ENCODE measurements around the gene B4GALT6.

B4GALT6 gene

DNA sequence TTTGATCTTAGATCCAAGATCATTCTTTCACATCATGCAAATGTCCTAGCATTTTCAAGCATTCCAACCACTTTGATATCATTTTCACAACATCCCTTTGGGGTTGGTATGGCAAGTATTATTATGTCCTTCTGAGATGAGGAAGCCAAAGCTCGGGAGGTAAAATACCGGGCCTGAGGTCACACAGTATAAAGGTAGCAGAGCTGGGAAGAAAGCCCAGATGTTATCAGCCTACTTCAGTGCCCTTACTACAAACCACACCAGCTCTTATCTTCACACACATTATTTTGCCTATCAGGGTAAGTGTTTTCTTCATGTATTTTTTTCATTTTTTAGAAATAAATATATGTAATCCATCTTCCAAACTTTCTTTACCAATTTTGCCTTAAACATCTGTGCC lies 4.2 kb upstream of the B4GALT6 start:
- DNase-seq (ENCODE audit: low spot score), result no peak

DNA sequence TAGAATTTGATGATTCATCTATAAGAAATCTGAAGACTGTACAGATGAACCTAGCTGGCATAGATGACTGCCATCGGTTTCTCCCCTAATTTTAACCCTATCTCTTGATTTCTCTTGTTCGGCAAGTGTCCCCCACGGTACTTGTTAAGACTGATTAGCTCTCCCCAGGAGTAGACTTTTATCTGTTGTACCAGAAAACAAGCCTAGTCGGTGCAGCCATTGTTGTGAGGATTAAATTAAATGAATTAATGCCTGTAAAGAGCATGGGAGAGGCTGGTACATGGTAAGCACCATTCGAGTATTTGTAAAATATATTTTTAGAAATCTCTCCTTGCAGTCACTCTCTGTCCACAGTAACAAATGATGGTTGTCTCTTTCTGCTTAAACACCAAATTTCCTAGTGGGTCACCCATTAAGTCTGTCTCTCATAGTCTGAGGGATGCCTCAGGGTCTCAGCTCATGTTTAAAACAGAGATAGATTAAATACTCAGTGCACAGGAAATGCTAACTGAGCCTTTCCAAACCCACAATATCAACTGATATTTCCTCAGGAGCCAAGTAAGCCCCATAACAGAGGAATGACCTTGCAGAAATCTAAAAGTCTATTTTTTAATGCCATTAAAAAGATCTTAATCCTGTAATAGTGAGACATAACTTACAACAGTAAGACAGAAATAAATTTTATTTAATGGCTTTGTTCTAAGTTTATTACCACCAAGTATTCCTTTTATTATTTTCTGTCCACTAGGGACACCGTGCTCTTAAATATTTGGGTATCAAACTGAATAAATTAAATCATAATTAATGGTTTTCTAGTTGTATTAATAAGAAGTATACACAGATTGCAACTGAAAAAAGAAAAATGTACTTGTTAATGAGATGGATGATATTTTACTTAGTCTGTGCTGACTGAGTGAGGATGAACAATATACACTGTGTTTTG lies 2.9 kb upstream of the B4GALT6 start:
- no peak for DNase-seq (ENCODE audit: low spot score)

DNA sequence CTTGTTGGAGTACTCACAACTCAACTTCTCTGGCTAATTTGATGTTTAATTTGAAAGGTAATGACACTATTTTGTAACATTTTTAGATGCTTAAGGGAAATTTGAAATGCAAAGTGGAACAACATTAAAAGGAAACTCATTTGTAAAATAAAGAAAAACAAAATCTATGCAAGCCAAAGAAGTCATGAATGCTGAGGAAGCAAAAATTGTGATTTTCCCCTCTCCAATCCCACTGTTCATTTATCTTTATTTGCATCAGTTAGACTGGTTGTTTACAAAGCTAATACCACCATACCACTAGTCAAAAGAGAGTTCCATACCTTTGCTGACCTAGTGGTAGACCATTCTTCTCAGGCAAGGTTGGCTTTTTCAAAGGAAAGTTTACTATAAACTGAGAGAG lies 2.2 kb upstream of the B4GALT6 start:
- no peak for DNase-seq (ENCODE audit: low spot score)

DNA sequence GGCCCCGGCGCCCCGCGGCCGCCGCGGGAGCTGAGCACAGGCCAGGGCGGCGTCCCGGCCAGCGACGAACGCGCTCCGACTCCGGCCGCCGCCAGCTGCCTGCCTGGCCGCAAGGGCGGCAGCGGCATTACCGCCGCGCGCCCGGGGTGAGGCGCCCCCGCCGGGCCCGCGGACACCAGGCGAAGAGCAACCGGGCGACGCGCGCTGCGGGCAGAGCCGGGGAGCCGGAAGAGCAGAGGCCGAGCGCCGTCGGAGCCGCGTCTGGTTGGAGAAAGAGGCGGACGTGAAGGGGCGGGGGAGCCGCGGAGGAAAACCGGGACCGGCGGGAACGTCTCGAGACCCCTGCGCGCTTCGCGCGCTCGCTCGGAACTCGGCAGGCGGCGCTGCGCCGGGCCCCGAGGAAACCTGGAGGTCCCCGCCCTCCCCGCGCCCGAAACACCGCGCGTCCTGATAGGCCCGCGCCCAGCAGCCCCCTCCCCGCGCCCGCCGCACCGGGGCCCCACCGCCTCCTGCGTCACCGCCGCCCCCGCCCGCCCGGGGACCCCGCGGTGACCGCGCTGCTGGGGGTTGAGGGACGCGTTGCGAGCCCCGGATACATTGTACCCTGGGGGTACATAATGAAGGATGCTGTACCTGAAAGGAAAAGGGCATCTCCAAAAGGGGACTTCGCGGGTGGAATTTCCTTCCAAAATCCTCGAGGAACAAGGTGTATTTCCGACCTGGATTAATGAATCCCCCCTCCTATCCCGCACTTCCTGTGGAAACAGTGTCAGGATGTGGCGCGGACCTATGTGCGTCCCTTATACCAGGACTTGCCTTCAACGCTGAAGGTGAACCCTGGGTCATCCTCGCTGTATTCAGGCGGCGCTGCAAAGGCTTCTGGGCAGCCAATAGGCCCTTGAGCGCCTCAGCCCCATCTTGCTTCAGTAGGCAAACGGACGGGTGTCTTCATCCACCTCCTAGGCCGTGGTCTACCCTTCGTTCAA lies 1.0 kb upstream of the B4GALT6 start:
- DNase-seq (ENCODE audit: low spot score), result peak; percentile 46

DNA sequence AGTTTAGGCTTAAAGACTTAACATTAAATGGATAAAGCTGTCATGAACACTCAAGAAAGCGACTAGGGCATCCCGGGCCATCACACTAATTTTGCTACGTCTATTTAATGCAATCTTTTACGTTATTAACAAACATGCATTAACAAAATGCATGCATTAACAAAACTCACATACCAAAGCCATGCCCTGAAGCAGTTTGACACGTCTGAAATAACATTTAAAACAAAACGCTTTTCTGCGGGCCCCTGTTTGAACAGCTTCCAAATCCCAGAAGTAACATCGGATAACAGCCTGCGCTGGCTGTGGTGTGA lies 458 bp downstream of the B4GALT6 start:
- DNase-seq (ENCODE audit: low spot score), result no peak

DNA sequence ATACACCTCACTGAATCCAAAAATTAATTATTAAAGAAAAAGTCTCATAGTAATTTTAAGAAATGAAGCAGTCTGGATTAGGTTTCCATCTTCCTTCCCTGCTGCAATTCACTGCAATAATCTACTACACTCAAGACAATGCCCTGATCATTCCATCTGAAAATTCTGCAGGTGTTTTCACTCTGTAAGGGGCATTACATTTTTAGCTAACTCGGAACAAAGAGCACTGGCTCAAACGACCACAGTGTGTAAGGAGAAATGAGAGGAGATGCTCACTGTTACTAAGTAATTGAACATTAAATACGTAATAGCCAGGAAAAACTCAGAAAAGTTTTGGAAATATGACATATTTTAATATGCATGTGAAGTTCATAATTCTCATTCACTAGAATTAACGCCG lies 1.3 kb downstream of the B4GALT6 start:
- no peak for DNase-seq (ENCODE audit: low spot score)

DNA sequence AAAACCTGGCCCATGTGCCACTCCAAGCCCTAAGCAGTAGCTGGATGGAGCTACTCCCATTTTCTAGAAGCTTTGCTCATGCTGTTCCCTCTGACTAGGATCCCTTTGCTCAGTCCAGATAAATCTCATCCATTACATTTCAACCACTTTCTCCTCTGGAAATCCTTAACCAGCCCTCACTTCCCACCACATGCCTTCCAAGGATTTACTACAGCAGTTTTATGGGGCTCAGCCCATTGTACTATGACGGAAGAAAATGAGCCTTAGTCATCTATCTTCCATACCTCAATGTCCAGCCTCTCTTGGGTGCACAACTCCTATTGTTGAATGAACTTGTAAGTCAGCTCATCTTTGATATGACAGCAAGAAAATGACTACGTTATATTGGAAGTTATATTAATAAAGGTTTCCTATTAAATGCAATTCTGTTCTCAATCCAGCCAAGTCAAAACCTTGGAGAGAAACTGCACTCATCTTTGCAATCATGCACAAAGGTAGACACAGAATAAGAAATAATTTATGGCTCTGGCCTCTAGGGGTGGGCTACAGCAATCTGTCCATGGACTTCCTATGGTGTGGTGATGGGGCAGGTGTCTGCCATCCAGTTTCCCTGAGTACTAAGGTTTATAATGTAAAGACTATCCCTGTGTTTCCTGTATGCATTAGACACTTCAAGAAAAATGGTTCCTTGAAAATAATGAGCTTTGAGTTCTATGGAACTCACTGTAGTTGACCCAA lies 3.4 kb downstream of the B4GALT6 start:
- peak; percentile 62 for DNase-seq (ENCODE audit: low spot score)

DNA sequence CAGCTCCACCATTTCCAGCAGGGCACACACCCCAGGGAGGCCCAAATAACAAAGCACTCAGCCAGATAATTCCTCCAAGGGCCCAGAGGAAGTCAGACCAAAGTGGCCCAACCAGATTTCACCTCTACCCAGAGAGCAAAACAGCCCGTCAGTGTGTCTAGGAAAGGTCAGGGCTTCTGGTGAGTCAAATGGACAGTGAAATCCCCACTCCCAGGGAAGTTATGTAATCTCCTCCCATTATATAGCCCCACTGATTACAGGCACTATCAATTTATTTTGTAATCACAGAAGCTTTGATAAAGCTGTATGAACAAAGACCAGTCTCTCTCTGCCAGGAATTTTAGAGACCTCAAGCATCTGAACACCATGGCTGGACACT lies 4.0 kb downstream of the B4GALT6 start:
- peak; percentile 39 for DNase-seq (ENCODE audit: low spot score)

DNA sequence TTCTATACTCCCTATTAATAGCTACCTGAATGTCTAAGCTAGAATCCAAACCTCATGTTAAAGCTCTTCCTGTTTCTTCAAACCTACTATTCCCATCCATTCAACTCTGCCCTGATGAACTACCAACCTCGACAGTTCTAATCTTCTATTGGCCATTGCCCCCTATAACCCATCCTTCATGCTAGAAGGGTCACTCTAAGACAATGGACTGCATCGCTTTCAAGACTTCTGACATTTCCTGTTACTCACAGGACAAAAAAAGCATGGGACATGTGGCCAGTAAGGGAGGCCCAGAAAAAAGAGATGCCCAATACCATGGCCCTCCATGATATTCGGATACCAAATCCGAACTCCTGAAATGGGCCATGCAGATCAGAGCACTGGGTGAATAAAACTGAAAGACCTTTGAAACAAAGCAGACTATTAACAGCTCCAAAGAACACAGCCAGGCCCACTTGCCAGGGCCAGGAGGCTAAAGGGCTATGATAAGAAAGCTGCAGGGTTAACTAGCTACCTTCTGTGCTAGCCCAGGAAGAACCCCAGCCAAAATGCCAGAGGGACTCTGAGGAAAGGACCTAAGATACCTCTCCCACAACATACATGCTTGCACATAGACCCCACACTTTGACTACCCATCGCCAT lies 4.5 kb downstream of the B4GALT6 start:
- DNase-seq (ENCODE audit: low spot score), result peak; percentile 72

DNA sequence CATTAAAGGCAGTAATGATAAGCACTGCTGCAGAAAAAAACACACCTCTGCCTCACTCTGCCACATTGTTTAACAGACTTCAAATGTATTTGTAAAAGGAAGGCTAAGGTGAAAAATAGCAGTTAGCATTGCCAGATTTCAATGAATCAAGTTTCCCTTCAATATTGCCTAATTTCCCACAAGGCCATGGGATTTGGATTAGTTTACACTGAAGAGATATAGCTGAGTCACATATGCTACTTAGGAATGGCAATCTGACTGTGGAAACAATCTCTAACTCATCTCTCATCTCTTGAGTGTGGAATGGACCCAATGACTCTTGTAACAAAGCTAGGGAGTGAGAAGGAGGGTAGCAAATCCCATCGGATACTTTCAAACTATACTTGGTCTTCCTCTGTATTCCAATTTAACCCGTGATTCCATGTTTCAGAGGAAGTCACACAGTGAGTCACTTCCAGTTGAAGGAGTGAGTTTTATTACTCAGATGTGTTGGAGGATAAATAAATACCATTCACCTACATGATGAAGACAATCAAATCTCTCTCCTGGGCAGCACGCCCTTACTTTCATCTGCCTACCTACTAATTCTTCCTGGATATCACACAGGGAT lies 5.1 kb downstream of the B4GALT6 start:
- peak; percentile 81 for DNase-seq (ENCODE audit: low spot score)

DNA sequence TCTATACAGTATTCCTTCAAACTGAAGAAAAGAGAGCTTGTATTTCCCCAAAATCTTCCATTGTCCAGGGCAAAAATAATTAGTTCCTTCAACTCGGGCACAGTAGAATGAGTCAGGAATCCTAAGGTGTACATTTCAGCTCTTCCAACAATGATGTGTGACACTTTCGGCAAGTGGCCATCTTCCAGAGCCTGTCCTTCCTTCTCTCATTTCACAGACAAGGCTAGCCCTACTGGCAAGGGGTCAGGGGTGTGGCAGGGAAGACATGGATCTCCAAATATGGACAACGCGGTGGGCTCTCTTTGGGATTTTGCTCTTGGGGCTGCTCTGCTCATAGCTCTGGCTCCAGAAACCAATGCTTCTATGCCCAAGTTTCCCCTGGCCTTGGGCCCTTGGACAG lies 6.0 kb downstream of the B4GALT6 start:
- DNase-seq (ENCODE audit: low spot score), result no peak

DNA sequence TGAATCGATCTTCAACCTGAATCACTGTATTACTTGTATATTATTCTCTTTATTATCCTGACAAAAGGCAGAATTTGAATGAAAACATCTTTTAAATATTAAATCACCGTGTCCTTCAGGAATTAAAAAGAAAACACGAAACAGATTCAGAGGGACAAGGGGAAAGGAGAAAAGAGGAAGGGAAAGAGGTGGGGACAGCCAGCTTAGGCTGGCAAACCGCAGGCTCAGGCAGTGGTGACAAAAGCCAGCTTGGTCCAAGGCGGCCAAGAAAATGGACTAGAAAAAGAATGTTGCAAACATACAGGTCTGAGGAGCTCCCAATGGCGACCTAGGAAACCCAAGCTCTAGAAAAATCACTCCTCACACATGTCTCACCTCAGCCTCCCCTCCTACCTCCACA lies 6.8 kb downstream of the B4GALT6 start:
- DNase-seq (ENCODE audit: low spot score), result no peak

DNA sequence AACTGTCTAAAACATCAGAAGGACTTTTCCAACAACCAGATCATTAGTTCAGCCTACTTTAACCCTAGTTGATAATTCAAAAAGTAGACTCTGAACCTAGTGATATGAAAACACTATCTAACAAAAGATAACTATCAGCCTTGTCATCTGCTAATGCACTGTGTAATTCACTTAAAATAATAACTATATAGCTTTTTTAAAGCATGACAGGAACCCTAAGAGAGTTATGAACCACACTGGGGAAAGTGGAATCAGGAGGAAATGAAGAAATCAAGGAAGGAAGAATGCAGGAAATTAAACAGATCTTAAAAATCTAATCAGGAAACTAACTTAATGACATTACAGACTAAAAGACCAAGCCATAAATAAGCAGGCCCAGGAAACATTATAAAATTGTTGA lies 9.0 kb downstream of the B4GALT6 start:
- no peak for DNase-seq (ENCODE audit: low spot score)

DNA sequence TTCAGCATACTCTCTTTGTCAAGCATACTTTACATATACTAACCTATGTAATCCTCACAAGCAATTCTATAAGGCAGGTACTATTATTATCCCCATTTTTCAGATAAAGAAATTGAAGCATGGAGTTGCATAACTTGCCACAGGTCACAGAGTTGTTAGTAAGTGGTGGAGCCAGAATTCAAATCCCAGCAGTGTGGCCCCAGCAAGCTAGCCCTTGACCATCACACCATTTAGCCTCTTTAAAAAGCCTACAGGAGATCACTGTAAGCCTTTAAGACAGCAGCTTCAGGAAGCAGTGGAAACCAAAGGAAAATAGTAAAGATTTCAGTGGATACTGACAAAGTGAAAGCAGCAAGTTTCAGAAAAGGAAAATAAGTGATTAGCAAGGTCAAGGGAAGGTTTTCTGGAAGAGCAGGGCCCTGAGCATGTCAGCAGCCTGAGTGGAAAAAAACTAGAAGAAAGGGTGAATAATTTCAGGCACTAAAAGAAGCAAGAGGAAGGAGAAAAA lies 11.7 kb downstream of the B4GALT6 start:
- DNase-seq (ENCODE audit: low spot score), result no peak

DNA sequence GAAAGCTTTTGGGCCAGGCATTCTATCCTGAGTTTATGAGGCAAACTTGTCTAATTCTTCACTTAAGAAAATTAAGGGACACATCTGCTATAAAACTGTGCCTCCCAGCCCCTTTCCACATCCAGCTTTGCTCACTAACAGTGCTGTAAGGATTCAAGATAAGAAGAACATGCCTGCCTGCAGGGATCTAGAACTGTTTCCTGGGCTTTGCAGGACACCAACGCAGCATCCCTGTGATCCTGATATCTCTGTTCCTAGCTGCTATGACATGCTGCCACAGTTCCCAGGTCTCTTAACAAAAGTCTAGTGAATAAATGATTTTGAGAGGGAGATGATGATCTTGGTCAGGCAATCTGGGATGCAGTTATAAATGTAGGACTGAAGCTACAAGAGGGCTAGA lies 12.4 kb downstream of the B4GALT6 start:
- DNase-seq (ENCODE audit: low spot score), result no peak

DNA sequence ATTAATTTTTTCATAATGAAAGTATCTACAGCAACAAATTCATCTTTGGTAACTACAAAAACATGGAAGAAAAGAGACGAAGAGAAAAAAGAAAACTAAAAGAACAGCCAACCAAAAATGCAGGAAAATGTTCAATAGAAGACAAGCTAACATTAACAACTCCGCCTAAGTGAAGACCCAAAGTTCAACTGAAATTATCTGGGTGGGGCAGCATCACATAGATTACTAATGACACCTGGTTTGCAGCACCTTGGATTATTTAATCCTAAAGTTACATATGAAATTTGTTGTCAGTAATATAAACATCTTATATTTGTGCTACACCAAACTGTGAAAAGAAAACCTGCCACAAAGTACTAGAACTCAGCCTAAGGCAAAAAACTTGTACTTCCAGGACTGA lies 14.8 kb downstream of the B4GALT6 start:
- no peak for DNase-seq (ENCODE audit: low spot score)

DNA sequence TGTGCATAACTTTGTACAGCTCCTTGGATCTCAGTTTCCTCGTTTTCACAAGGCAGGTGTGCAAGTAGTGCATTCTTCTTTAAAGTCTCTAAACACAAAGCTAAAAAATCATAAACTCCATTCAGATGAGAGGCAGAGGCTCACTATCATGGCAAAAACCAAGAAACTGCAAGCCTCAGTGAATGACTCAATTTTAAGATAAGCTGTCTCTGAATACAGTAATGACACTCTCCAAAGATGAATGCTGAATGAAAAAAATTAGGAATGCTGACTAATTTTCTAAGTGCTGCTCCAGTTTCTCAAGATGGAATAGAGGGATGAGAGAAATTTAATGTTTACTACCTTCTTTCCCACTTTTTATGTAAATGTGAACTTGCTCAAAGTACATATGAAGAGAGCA lies 17.2 kb downstream of the B4GALT6 start:
- DNase-seq (ENCODE audit: low spot score), result no peak

DNA sequence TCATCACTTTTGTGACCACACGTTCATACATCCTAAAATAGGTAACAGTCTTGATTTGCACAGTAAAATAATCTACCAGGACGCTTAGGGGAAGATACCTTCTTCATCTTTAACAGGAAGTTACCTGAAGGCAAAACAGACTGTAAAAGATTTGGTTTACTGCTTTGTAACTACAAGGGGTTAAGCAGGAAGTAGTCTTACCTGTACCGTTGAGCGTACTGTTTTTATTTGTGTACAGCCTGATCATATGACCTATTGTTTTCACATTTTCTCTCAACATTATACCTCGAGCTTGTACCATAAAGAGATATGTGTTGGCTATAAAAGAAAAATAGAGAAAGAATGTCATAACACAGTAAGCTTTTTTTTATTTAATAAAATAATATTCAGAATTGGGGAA lies 18.3 kb downstream of the B4GALT6 start:
- DNase-seq (ENCODE audit: low spot score), result no peak

DNA sequence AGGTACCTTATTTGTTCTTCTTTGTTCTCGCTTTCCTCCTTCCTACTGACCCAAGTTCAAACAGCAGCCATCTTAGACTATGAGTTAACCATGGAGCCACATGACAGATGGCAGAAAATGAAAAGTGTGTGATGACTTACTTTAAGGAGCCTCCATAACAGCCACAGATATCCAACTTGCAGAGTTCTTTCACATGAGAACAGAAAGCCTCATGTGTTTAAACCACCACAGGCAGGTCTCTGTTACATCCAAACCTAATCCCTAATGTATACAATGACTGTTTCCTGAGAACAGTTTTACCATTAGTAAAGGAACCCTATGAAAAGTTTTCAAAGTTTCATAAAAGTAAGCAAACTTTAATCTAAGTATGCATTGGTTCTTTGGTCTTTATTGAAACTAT lies 20.3 kb downstream of the B4GALT6 start:
- no peak for DNase-seq (ENCODE audit: low spot score)

DNA sequence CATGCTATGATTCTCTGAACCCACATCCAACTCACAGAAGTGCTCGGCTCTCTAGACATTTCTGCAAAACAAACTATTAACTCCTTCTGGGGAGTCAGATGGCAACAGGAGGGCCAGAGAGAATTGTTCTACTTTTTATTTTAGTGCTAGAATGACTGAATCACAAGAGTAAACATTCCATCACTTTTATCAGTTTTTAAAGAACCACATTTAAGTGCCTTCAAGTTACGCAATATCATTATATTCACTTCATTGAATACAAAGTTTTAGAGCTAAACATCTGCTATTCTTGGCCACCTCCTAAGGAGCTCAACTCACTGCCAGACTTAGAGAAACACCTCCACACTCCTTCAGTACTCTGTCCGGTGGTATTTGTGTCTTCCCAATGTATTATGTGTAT lies 22.4 kb downstream of the B4GALT6 start:
- no peak for DNase-seq (ENCODE audit: low spot score)

DNA sequence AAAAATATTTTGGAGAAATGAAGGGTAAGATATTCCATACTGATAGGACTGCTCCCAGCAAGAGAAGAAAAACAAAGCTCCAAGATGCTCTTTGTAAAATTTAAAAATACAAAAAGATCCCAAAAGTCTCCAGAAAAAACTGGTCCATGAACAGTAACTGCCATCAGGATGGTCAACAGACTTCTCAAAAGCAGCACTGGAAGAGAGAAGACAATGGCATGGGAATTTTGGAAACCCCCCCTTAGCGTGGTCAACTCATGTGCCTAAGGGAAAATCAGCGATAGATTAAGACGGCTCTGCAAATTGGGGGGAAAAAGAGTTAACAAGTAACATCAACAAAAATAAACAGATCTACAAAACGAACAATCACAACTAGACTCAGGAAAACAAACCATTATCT lies 23.6 kb downstream of the B4GALT6 start:
- no peak for DNase-seq (ENCODE audit: low spot score)

Data from kidney capillary endothelial cell (primary cell).